Ovary (tissue), 9 donors: Measurements from ENCODE around the gene ZNF143. TPM values are rescaled to one million over a fixed set of nuclear protein-coding genes. Genes with fewer than 3 reads are reported as not detected.

Source experiments
- DNase-seq, 5 donors: peaks; one replicate each; pipeline ENCODE4 v3.0.0-alpha.2; 2019 to 2020
- H3K27ac ChIP-seq, 2 donors: fragments of 200-600 bp; one replicate each; pipeline versions ENCODE4 v1.5.1 to v1.8.0; 2019 to 2022
- H3K27me3 ChIP-seq: fragments of 200-600 bp; one replicate; pipeline ENCODE4 v1.8.0; 2022
- H3K36me3 ChIP-seq: fragments of 200-600 bp; sonication (generic); one replicate; pipeline ENCODE4 v1.5.1; 2019
- H3K4me1 ChIP-seq: one replicate; pipeline ENCODE4 v1.8.1; 2013; ENCODE audit warnings: mild to moderate bottlenecking, moderate library complexity; ENCODE audit not compliant: insufficient read depth
- H3K4me3 ChIP-seq: fragments of 200-600 bp; sonication (generic); one replicate; pipeline ENCODE4 v1.5.1; 2017
- H3K9me3 ChIP-seq, 2 donors: fragments of 200-600 bp in 1 of 2; sonication (generic) in 1 of 2; one replicate each; pipeline versions ENCODE4 v1.5.1 to v1.8.1; 2013 to 2019; ENCODE audit warnings: mild to moderate bottlenecking in 1 of 2, moderate library complexity in 1 of 2
- CTCF ChIP-seq, 3 donors: fragments of 450-650 bp in 2 of 3; fragments of 200-600 bp in 1 of 3; IDR thresholded peaks; one replicate each; pipeline versions ENCODE4 v1.5.1 to v1.8.0; 2016 to 2022; ENCODE audit warnings: antibody characterized with exemption in 3 of 3, mild to moderate bottlenecking in 1 of 3
- EP300 ChIP-seq: sonication (generic); formaldehyde crosslinking; IDR thresholded peaks from one replicate; pipeline ENCODE4 v1.6.1; 2017; ENCODE audit warnings: antibody characterized with exemption
- POLR2A ChIP-seq: fragments of 450-650 bp; IDR thresholded peaks from one replicate; pipeline ENCODE4 v1.6.1; 2017; ENCODE audit warnings: antibody characterized with exemption, mild to moderate bottlenecking, moderate library complexity
- WGBS, 3 donors: extraction: QIAGEN DNeasy Blood & Tissue Kit in 1 of 3; methylation state at CpG; one replicate each; pipeline versions ENCODE4 v1.1.5 to v1.1.7; 2013 to 2017; 5-methylcytosine and 5-hydroxymethylcytosine counted together
- intact Hi-C, 4 donors: fragments of 100-400 bp; cut with DNase I; formaldehyde crosslinking; loops; one replicate each; pipeline versions ENCODE4 v1.11.0 to v1.15.1; 2022 to 2023
- polyA plus RNA-seq, 2 donors: library from polyadenylated mRNA; stranded (reverse); fragments of 200-250 nt in 1 of 2; fragments of 350-450 nt in 1 of 2; fragmentation: Illumina TruSeq in 1 of 2; extraction: RNeasy Lipid Tissue Mini Kit (QIAGEN cat#74804) in 1 of 2; gene quantifications; one replicate each; pipeline ENCODE4 v1.2.3, GENCODE V29; 2013 to 2014
- total RNA-seq, 7 donors: library from RNA; depleted of rRNA in 2 of 7; stranded (reverse); fragments of >200 nt in 2 of 7; fragmentation: NEBNext Ultra II Directional in 3 of 7; extraction: Animal tissue kit (Norgen Biotek cat#: 25700) in 3 of 7; gene quantifications; one replicate each; pipeline versions ENCODE4 v1.1.0 to v1.2.4, GENCODE V29; 2016 to 2023
- donor health status: DM: no; HTN: no; CAD: no; lungs with moderate emphysema.
- donor health status: DM: no; HTN: no; CAD: no.
- donor health status: Bipolar disorder and iron deficiency.
- donor health status: DM: yes; HTN: yes; CAD: no.
- donor health status: DM: no; HTN: no; CAD: no.
- donor health status: DM: yes; HTN: yes; CAD: no.

Gene ZNF143
- total and polyA plus RNA-seq, 9 donors = 12.6 to 48.7 (median 23.2) TPM

DNA sequence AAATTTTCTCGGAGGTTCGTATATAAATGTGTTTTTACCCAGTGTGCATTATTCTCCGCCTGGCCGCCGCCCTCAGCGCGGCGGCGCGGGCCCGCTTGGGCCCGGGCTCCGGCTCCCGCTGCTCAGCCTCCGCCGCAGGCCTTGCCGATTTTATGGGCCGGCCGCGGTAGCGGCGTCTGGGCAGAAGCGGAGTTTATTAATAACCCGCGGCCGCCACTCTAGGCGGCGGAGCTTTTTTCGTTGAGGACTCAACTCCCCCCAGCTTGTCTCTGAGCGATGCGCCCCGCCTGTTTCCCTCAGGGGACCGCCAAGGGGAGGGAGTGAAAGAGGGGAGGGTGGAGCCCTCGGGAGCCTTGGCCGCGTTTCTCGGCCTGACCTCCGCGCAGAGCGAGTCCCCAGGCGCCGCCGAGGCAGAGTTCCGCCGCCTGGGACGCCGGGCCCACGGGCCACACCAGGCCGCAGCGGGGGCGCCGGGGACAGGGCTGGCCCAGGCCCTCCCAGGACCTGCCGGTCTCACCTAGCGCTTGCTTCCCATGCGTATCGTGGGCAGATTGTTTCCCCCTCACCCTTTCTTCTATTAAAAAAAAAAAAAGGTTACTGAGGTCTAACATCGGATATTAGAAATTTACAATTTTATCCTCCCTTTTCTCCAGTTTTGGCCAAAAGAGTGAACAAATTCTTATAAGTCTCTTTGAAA lies 399 bp downstream of the ZNF143 start:
- TF ChIP-seq POLR2A (peak; percentile 83), CTCF (IDR thresholded peaks at IDR 0.05) (peak in 2 of 3 donors; percentile 13 to 22), EP300 (no peak)
- 0 to 1% (median 0%) methylated on average over 50 to 57 of the region's 57 CpGs for WGBS, 3 donors
- H3K9me3 ChIP-seq = no peaks in the 10 kb centered on the region
- intact Hi-C loops = loop anchor here in 2 of 4 donors (2.0 to 5.0 kb wide), 4 partner anchors 99 to 152 kb away; partner anchors contain the start of gene WEE1 (in 1 of the 2)
- peak overlapping the region; percentile 99 to 100 for H3K27ac ChIP-seq
- H3K4me3 ChIP-seq = peak overlapping the region; percentile 95
- peaks cover 7% of the 10 kb centered on the region for H3K4me1 ChIP-seq
- DNase-seq = peak; percentile 90 to 92 (median 90)
- H3K27me3 ChIP-seq = no peaks in the 10 kb centered on the region
- H3K36me3 ChIP-seq = no peaks in the 10 kb centered on the region

GRCh38 chr11:9461760-9462134 lies 935 bp downstream of the ZNF143 start:
- Histone ChIP-seq H3K36me3 (no peaks in the 10 kb centered on the region), H3K27me3 (no peaks in the 10 kb centered on the region), H3K9me3 (no peaks in the 10 kb centered on the region), H3K4me3 (peak overlapping the region; percentile 95), H3K4me1 (peaks cover 7% of the 10 kb centered on the region), H3K27ac (peak overlapping the region; percentile 99 to 100)
- intact Hi-C loops = loop anchor here in 2 of 4 donors (2.0 to 5.0 kb wide), 4 partner anchors 99 to 151 kb away; partner anchors contain the start of gene WEE1 (in 1 of the 2)
- no peak for DNase-seq
- TF ChIP-seq CTCF (IDR thresholded peaks at IDR 0.05) (peak in 1 of 3 donors; percentile 6), POLR2A (no peak), EP300 (no peak)
- 0 to 2% (median 1%) methylated on average over 10 of the region's 10 CpGs for WGBS, 3 donors

GRCh38 chr11:9462172-9462799 lies 1.5 kb downstream of the ZNF143 start:
- no peak for DNase-seq
- intact Hi-C loops = loop anchor here in 2 of 4 donors (5.0 kb wide), 2 partner anchors 100 to 150 kb away; no protein-coding TSS in a partner anchor
- TF ChIP-seq EP300 (no peak), CTCF (IDR thresholded peaks at IDR 0.05) (no peak), POLR2A (no peak)
- Histone ChIP-seq H3K27ac (peak overlapping the region in 1 of 2 donors; percentile 99), H3K27me3 (no peaks in the 10 kb centered on the region), H3K9me3 (no peaks in the 10 kb centered on the region), H3K4me1 (peaks cover 7% of the 10 kb centered on the region), H3K4me3 (peak overlapping the region; percentile 95), H3K36me3 (no peaks in the 10 kb centered on the region)
- 82 to 83% (median 82%) methylated on average over 16 of the region's 16 CpGs for whole genome bisulfite sequencing, 3 donors

GRCh38 chr11:9462806-9463537 lies 2.2 kb downstream of the ZNF143 start:
- Histone ChIP-seq H3K27me3 (no peaks in the 10 kb centered on the region), H3K4me3 (no peak overlapping the region), H3K36me3 (no peaks in the 10 kb centered on the region), H3K4me1 (peaks cover 7% of the 10 kb centered on the region), H3K9me3 (no peaks in the 10 kb centered on the region), H3K27ac (peak overlapping the region in 1 of 2 donors; percentile 99)
- TF ChIP-seq CTCF (IDR thresholded peaks at IDR 0.05) (no peak), EP300 (no peak), POLR2A (no peak)
- 93 to 94% (median 93%) methylated on average over 8 of the region's 8 CpGs for WGBS, 3 donors
- DNase-seq = no peak
- intact Hi-C loops = loop anchor here in 2 of 4 donors (5.0 kb wide), 2 partner anchors 101 to 149 kb away; no protein-coding TSS in a partner anchor
